ENCODE measurements around the gene SCD5. TPM values are rescaled to one million over a fixed set of nuclear protein-coding genes. Genes with fewer than 3 reads are reported as not detected.

Gene SCD5
- total and polyA plus RNA-seq, 2 of the 4 experiments (the other 2 are of a cell fraction): 12.4 to 13.5 TPM

DNA sequence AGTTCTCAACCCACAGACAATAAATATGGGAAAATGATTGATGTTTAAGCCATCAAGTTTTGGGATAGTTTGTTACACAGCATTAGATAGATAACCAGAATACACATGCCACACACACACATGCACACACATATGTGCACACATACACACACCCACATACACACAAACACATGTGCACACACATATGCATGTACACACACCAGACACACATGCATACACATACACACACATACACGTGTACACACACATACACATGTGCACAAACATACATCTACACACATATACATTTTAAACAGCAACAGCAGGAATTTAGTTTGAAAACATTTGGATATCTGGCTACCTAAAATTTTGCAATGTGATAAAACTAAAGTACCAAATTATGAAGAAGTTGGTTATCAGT lies 194.1 kb downstream of the SCD5 start:
- CTCF ChIA-PET: no interaction called here
- Histone ChIP-seq H3K56ac (ENCODE audit: extremely low read depth, insufficient read depth, low read length) (no peak overlapping the region), H3K9ac (ENCODE audit: low read depth, low read length) (no peak overlapping the region), H2BK15ac (ENCODE audit: low read depth, low read length) (no peak overlapping the region), H3K27ac (ENCODE audit: insufficient read depth, low read length) (no peak overlapping the region), H3K4me3 (ENCODE audit: insufficient read depth, low read depth, low read length) (no peak overlapping the region), H3K79me1 (ENCODE audit: low read depth in 1 of 2, low read length in 2 of 2) (no peaks in the 10 kb centered on the region), H2BK120ac (ENCODE audit: low read depth, low read length) (no peak overlapping the region), H3K27me3 (ENCODE audit: control insufficient read depth, insufficient read depth, low read length) (peaks cover 16% of the 10 kb centered on the region), H2AFZ (replicated peaks; ENCODE audit: low read length, poor library complexity) (no peak overlapping the region), H3K4me1 (ENCODE audit: control insufficient read depth, insufficient read depth, low read length) (no peaks in the 10 kb centered on the region), H4K20me1 (ENCODE audit: insufficient read depth, low read length) (no peaks in the 10 kb centered on the region), H4K5ac (ENCODE audit: low read depth, low read length) (no peak overlapping the region), H3K9me1 (ENCODE audit: insufficient read depth, low read length) (0 out of 2 replicates have a peak, but pooled peaks cover 4% of the 10 kb centered on the region), H2BK20ac (ENCODE audit: low read depth, low read length) (no peak overlapping the region), H3K4me2 (ENCODE audit: low read depth, low read length) (no peak overlapping the region), H2AK5ac (ENCODE audit: low read depth, low read length) (no peak overlapping the region), H3K4ac (ENCODE audit: low read depth, low read length) (no peak overlapping the region), H2BK5ac (ENCODE audit: low read depth, low read length, poor library complexity, severe bottlenecking) (no peak overlapping the region), H3K14ac (replicated peaks; ENCODE audit: low read depth, low read length) (no peak overlapping the region), H2AK9ac (replicated peaks; ENCODE audit: low read depth, low read length, poor library complexity) (no peak overlapping the region), H3K23ac (ENCODE audit: low read depth, low read length) (no peak overlapping the region), H3K18ac (ENCODE audit: low read depth, low read length) (no peak overlapping the region), H4K8ac (ENCODE audit: low read depth in 2 of 2, low read length in 2 of 2) (no peak overlapping the region), H4K91ac (ENCODE audit: insufficient read depth, low read depth, low read length) (no peak overlapping the region), H3K9me3 (ENCODE audit: control insufficient read depth, insufficient read depth, low read length) (no peaks in the 10 kb centered on the region), H3K36me3 (ENCODE audit: control insufficient read depth, insufficient read depth, low read length) (no peaks in the 10 kb centered on the region)
- TF ChIP-seq NFE2L2 (IDR thresholded peaks at IDR 0.05; ENCODE audit: low read depth, low read length): no peak
- no peak for TF ChIP-seq RFX5 (IDR thresholded peaks at IDR 0.05; ENCODE audit: low read depth, low read length)
- no peak for TF ChIP-seq SMC3 (IDR thresholded peaks at IDR 0.05; ENCODE audit: low read depth, low read length)
- TF ChIP-seq FOS (IDR thresholded peaks at IDR 0.05; ENCODE audit: low read depth, low read length): no peak
- TF ChIP-seq MAFK (IDR thresholded peaks at IDR 0.05; ENCODE audit: low read depth, low read length): no peak
- no peak for TF ChIP-seq CEBPB (IDR thresholded peaks at IDR 0.05; ENCODE audit: low read depth, low read length)
- TF ChIP-seq RAD21 (IDR thresholded peaks at IDR 0.05; ENCODE audit: low read length): no peak
- TF ChIP-seq, protein P1, sequence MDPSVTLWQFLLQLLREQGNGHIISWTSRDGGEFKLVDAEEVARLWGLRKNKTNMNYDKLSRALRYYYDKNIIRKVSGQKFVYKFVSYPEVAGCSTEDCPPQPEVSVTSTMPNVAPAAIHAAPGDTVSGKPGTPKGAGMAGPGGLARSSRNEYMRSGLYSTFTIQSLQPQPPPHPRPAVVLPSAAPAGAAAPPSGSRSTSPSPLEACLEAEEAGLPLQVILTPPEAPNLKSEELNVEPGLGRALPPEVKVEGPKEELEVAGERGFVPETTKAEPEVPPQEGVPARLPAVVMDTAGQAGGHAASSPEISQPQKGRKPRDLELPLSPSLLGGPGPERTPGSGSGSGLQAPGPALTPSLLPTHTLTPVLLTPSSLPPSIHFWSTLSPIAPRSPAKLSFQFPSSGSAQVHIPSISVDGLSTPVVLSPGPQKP (IDR thresholded peaks at IDR 0.05; ENCODE audit: borderline replicate concordance, low read depth, low read length): no peak
- no TSS peak for BruUV-seq (replicated peaks)
- dilution Hi-C loops (cut with HindIII; ENCODE audit: low sequenced_read_pairs, unreplicated experiment): no loop called here
- no CpG with 5 or more reads among the region's 1 CpG for WGBS, 2 experiments (ENCODE audit: extremely low coverage in 2 of 2, insufficient read length in 1 of 2)
- ATAC-seq (ENCODE audit: low read depth) (no peak), DNase-seq (no peak)
- in situ Hi-C loops (cut with MboI; ENCODE audit: low sequenced_read_pairs): no loop called here
- intact Hi-C loops (cut with micrococcal nuclease): no loop called here
- POLR2A ChIA-PET (ENCODE audit: unreplicated experiment): no interaction called here

Data from IMR-90 (cell line).